H1 (cell line): ENCODE results near the gene RIPOR1. TPM values are rescaled to one million over a fixed set of nuclear protein-coding genes. Genes with fewer than 3 reads are reported as not detected.

Experiments used
- CTCF ChIA-PET: fragments of 300-600 bp; sonication (Branson Sonifier 250); formaldehyde crosslinking; loops from one replicate; lab custom pipeline; 2021; ENCODE audit not compliant: partially characterized antibody; lab: Charles Lee
- POLR2A ChIA-PET: fragments of 300-600 bp; sonication (Branson Sonifier 250); formaldehyde crosslinking; loops from one replicate; lab custom pipeline; 2021; ENCODE audit warnings: inconsistent platforms; ENCODE audit not compliant: partially characterized antibody; lab: Charles Lee
- DNase-seq, 2 experiments: peaks; one replicate each; pipeline versions ENCODE4 v3.0.0 to v3.0.0-alpha.2; 2010 to 2022; ENCODE audit warnings: low spot score in 2 of 2, low read depth in 1 of 2, mixed read lengths in 1 of 2
- FAIRE-seq: peaks from 2 replicates; lab custom pipeline; 2011; peaks lifted over from hg19 to GRCh38; lab: Jason Lieb, UNC
- H2AFZ ChIP-seq: 2 replicates; pipeline ENCODE4 v1.8.1; 2012; ENCODE audit warnings: low read length, inconsistent platforms
- H2AK5ac ChIP-seq: 2 replicates; pipeline ENCODE4 v1.6.1; 2013; ENCODE audit warnings: low read depth, low read length
- H2BK120ac ChIP-seq: replicated peaks from 2 replicates; pipeline ENCODE3; 2013; ENCODE audit warnings: low read depth, low read length, inconsistent platforms
- H2BK12ac ChIP-seq: 2 replicates; pipeline ENCODE4 v1.6.1; 2013; ENCODE audit warnings: low read depth, low read length
- H2BK15ac ChIP-seq: 2 replicates; pipeline ENCODE4 v1.6.1; 2013; ENCODE audit warnings: low read length
- H2BK20ac ChIP-seq: 2 replicates; pipeline ENCODE4 v1.6.1; 2013; ENCODE audit warnings: low read length
- H2BK5ac ChIP-seq: 2 replicates; pipeline ENCODE4 v1.6.1; 2013; ENCODE audit warnings: low read depth, low read length
- H3K14ac ChIP-seq: 2 replicates; pipeline ENCODE4 v1.6.1; 2013; ENCODE audit warnings: inconsistent platforms; ENCODE audit not compliant: insufficient read length
- H3K18ac ChIP-seq: 2 replicates; pipeline ENCODE4 v1.6.1; 2013; ENCODE audit warnings: low read length; ENCODE audit errors: extremely low read depth
- H3K23ac ChIP-seq: 2 replicates; pipeline ENCODE4 v1.6.1; 2013; ENCODE audit warnings: inconsistent platforms; ENCODE audit not compliant: insufficient read length
- H3K23me2 ChIP-seq: 2 replicates; pipeline ENCODE4 v1.6.1; 2013; ENCODE audit warnings: low read depth, low read length
- H3K27ac ChIP-seq: 2 replicates; pipeline ENCODE4 v1.6.1; 2011; ENCODE audit warnings: low read depth, low read length, inconsistent platforms
- H3K27me3 ChIP-seq, 4 experiments: replicated peaks in 1 of 4; 1 replicate in 1 of 4; 2 replicates in 3 of 4; pipeline versions ENCODE4 v1.6.1 to v1.8.1; 2011 to 2013; ENCODE audit warnings: low read length in 3 of 4, mild to moderate bottlenecking in 3 of 4, inconsistent platforms in 2 of 4, mixed read lengths in 2 of 4, moderate library complexity in 1 of 4; ENCODE audit not compliant: control insufficient read depth in 3 of 4, insufficient read depth in 3 of 4; ENCODE audit errors: extremely low read depth in 1 of 4
- H3K36me3 ChIP-seq, 4 experiments: 2 replicates each; pipeline versions ENCODE4 v1.6.1 to v1.8.1; 2011 to 2013; ENCODE audit warnings: mild to moderate bottlenecking in 4 of 4, low read length in 3 of 4, moderate library complexity in 2 of 4, control low read depth in 1 of 4, inconsistent platforms in 1 of 4; ENCODE audit not compliant: insufficient read depth in 4 of 4, control insufficient read depth in 2 of 4
- H3K4ac ChIP-seq: replicated peaks from 2 replicates; pipeline ENCODE3; 2013; ENCODE audit warnings: low read length, low read depth, mixed read lengths, inconsistent platforms; ENCODE audit not compliant: insufficient read length
- H3K4me1 ChIP-seq, 4 experiments: replicated peaks in 1 of 4; 1 replicate in 1 of 4; 2 replicates in 3 of 4; pipeline versions ENCODE4 v1.6.1 to v1.8.1; 2011 to 2013; ENCODE audit warnings: low read length in 3 of 4, inconsistent platforms in 2 of 4, mixed read lengths in 1 of 4; ENCODE audit not compliant: insufficient read depth in 4 of 4, control insufficient read depth in 3 of 4
- H3K4me2 ChIP-seq, 2 experiments: 2 replicates each; pipeline versions ENCODE4 v1.6.1 to v1.8.1; 2011 to 2013; ENCODE audit warnings: low read depth in 2 of 2, low read length in 2 of 2, control low read depth in 1 of 2, inconsistent platforms in 1 of 2, mild to moderate bottlenecking in 1 of 2; ENCODE audit not compliant: insufficient read depth in 1 of 2
- H3K4me3 ChIP-seq, 4 experiments: fragments of 200-600, 300-600 bp in 1 of 4; sonication (generic), shearing (Covaris generic), sonication (Bioruptor Twin) in 1 of 4; 2 replicates each; pipeline versions ENCODE4 v1.5.1 to v1.8.1; 2011 to 2016; ENCODE audit warnings: low read length in 4 of 4, low read depth in 3 of 4, control low read depth in 2 of 4, inconsistent platforms in 2 of 4, mild to moderate bottlenecking in 2 of 4, mixed read lengths in 1 of 4, moderate library complexity in 1 of 4; ENCODE audit not compliant: insufficient read depth in 2 of 4; ENCODE audit errors: extremely low read depth in 1 of 4
- H3K56ac ChIP-seq: replicated peaks from 2 replicates; pipeline ENCODE3; 2013; ENCODE audit warnings: low read depth, mild to moderate bottlenecking, mixed read lengths, low read length, inconsistent platforms; ENCODE audit not compliant: insufficient read length
- H3K79me1 ChIP-seq: 2 replicates; pipeline ENCODE4 v1.6.1; 2013; ENCODE audit warnings: low read depth, low read length, control low read depth
- H3K79me2 ChIP-seq, 2 experiments: 2 replicates each; pipeline versions ENCODE4 v1.6.1 to v1.8.1; 2012 to 2013; ENCODE audit warnings: low read length in 2 of 2, mild to moderate bottlenecking in 2 of 2, inconsistent platforms in 1 of 2; ENCODE audit not compliant: insufficient read depth in 2 of 2, control insufficient read depth in 1 of 2
- H3K9ac ChIP-seq, 4 experiments: replicated peaks in 1 of 4; 1 replicate in 1 of 4; 2 replicates in 3 of 4; pipeline versions ENCODE4 v1.6.1 to v1.8.1; 2011 to 2013; ENCODE audit warnings: low read depth in 3 of 4, low read length in 3 of 4, control low read depth in 2 of 4, mild to moderate bottlenecking in 2 of 4, moderate library complexity in 2 of 4, inconsistent platforms in 1 of 4; ENCODE audit errors: extremely low read depth in 1 of 4
- H3K9me3 ChIP-seq, 2 experiments: 2 replicates each; pipeline versions ENCODE4 v1.6.1 to v1.8.1; 2012 to 2013; ENCODE audit warnings: mild to moderate bottlenecking in 2 of 2, moderate library complexity in 2 of 2, control low read depth in 1 of 2, inconsistent platforms in 1 of 2, low read depth in 1 of 2, low read length in 1 of 2, mixed read lengths in 1 of 2; ENCODE audit not compliant: insufficient read depth in 2 of 2
- H4K20me1 ChIP-seq, 2 experiments: replicated peaks in 1 of 2; 2 replicates each; pipeline versions ENCODE3 to v1.8.1; 2011 to 2013; ENCODE audit warnings: inconsistent platforms in 2 of 2, low read length in 2 of 2, mild to moderate bottlenecking in 1 of 2; ENCODE audit not compliant: insufficient read depth in 2 of 2, control insufficient read depth in 1 of 2
- H4K5ac ChIP-seq: 2 replicates; pipeline ENCODE4 v1.6.1; 2013; ENCODE audit warnings: low read length, low read depth, mixed read lengths, inconsistent platforms; ENCODE audit not compliant: insufficient read length
- H4K8ac ChIP-seq: 2 replicates; pipeline ENCODE4 v1.8.0; 2013; ENCODE audit warnings: mild to moderate bottlenecking, moderate library complexity, low read length, inconsistent platforms; ENCODE audit not compliant: insufficient read depth; ENCODE audit errors: extremely low read depth
- H4K91ac ChIP-seq: replicated peaks from 2 replicates; pipeline ENCODE3; 2013; ENCODE audit warnings: low read length, mixed read lengths, inconsistent platforms; ENCODE audit not compliant: insufficient read length
- BACH1 ChIP-seq: IDR thresholded peaks from 2 replicates; pipeline ENCODE4 v1.6.1; 2012; ENCODE audit warnings: low read length, improper control_type of control experiment
- CEBPB ChIP-seq: IDR thresholded peaks from 2 replicates; pipeline ENCODE4 v1.6.1; 2012; ENCODE audit warnings: low read depth, low read length
- EP300 ChIP-seq, 2 experiments: IDR thresholded peaks; 1 replicate in 1 of 2; 2 replicates in 1 of 2; pipeline ENCODE4 v1.6.1; 2011 to 2012; ENCODE audit warnings: low read depth in 2 of 2, low read length in 2 of 2, mild to moderate bottlenecking in 2 of 2, borderline replicate concordance in 1 of 2, inconsistent platforms in 1 of 2, moderate library complexity in 1 of 2
- GTF2F1 ChIP-seq: IDR thresholded peaks from 2 replicates; pipeline ENCODE4 v1.6.1; 2012; ENCODE audit warnings: low read depth, low read length, improper control_type of control experiment, borderline replicate concordance
- JUN ChIP-seq: IDR thresholded peaks from 2 replicates; pipeline ENCODE4 v1.6.1; 2011; ENCODE audit warnings: low read depth, mild to moderate bottlenecking, improper control_type of control experiment, low read length
- KDM1A ChIP-seq: fragments of 200-600, 300-600 bp; sonication (generic); IDR thresholded peaks from 2 replicates; pipeline ENCODE4 v1.7.1; 2016; ENCODE audit warnings: mild to moderate bottlenecking, low read length, borderline replicate concordance
- KDM4A ChIP-seq: IDR thresholded peaks from one replicate; pipeline ENCODE4 v1.7.1; 2012; ENCODE audit warnings: low read depth, mild to moderate bottlenecking, moderate library complexity, low read length, inconsistent platforms; ENCODE audit not compliant: severe bottlenecking
- NANOG ChIP-seq: IDR thresholded peaks from 2 replicates; pipeline ENCODE4 v1.6.1; 2011; ENCODE audit warnings: low read length, low read depth, mild to moderate bottlenecking, inconsistent platforms; ENCODE audit not compliant: insufficient read depth, poor library complexity, severe bottlenecking
- RAD21 ChIP-seq, 2 experiments: IDR thresholded peaks in 1 of 2; conservative IDR thresholded peaks in 1 of 2; 2 replicates each; pipeline ENCODE4 v1.6.1; 2011; ENCODE audit warnings: low read depth in 2 of 2, low read length in 2 of 2, improper control_type of control experiment in 1 of 2, inconsistent platforms in 1 of 2, mild to moderate bottlenecking in 1 of 2, moderate library complexity in 1 of 2
- RNF2 ChIP-seq: fragments of 200-900, 300-1000 bp; sonication (generic); IDR thresholded peaks from 2 replicates; pipeline ENCODE4 v1.7.1; 2016; ENCODE audit warnings: borderline replicate concordance, low read depth, mild to moderate bottlenecking, antibody characterized with exemption, low read length; ENCODE audit not compliant: poor library complexity, severe bottlenecking; ENCODE audit errors: missing control alignments
- SIRT6 ChIP-seq: IDR thresholded peaks from one replicate; pipeline ENCODE4 v1.7.1; 2012; ENCODE audit warnings: low read length, inconsistent platforms
- TEAD4 ChIP-seq: IDR thresholded peaks from 2 replicates; pipeline ENCODE4 v1.6.1; 2012; ENCODE audit warnings: low read depth, low read length, inconsistent platforms, mixed read lengths
- YY1 ChIP-seq: IDR thresholded peaks from 2 replicates; pipeline ENCODE4 v1.6.1; 2011; ENCODE audit warnings: low read depth, mild to moderate bottlenecking, low read length
- WGBS, 2 experiments: shearing (Covaris generic) in 1 of 2; methylation state at CpG; one replicate each; pipeline versions ENCODE4 v1.1.6 to v1.1.7; 2013 to 2015; ENCODE audit warnings: low lambda C conversion rate in 2 of 2, mixed read lengths in 2 of 2, inconsistent platforms in 1 of 2, low coverage in 1 of 2, missing lambda C conversion rate in 1 of 2; ENCODE audit not compliant: insufficient replicate concordance in 2 of 2, insufficient coverage in 1 of 2, insufficient read length in 1 of 2; ENCODE audit errors: extremely low coverage in 1 of 2, missing lambda C conversion rate in 1 of 2; 5-methylcytosine and 5-hydroxymethylcytosine counted together
- polyA plus RNA-seq, 7 experiments: library from polyadenylated mRNA; depleted of rRNA in 3 of 7; stranded (reverse) in 5 of 7; unstranded in 2 of 7; fragments of >200 nt in 5 of 7; fragments of 200-250 nt in 2 of 7; gene quantifications; 1 replicate in 5 of 7; 2 replicates in 1 of 7; 4 replicates in 1 of 7; pipeline versions ENCODE4 v1.2.1 to v1.2.3, GENCODE V29; 2011 to 2013; ENCODE audit warnings: missing spikeins in 2 of 7, mixed read lengths in 2 of 7
- total RNA-seq: library from RNA; stranded (reverse); fragmentation: NEBNext Ultra II Directional; extraction: Animal tissue kit (Norgen Biotek cat#: 25700); gene quantifications from 2 replicates; pipeline ENCODE4 v1.2.1, GENCODE V29; 2021

Gene RIPOR1
- total and polyA plus RNA-seq, 2 of the 8 experiments (the other 6 are each of a cell fraction or from before 2014, with no cell fraction given): 2.7 to 10.1 TPM

- no peak overlapping the region for H3K9ac ChIP-seq
- no peak overlapping the region for H2BK15ac ChIP-seq
- H3K27ac ChIP-seq: no peak overlapping the region
- H3K4ac ChIP-seq: no peak overlapping the region
- POLR2A ChIA-PET: interaction anchor here (1.1 to 1.8 kb wide), 3 partner anchors 8 to 17 kb away, joined by 4 to 8 read pairs (median 4); partner anchors contain the start of gene CTCF
- H3K9me3 ChIP-seq: no peaks in the 10 kb centered on the region
- no peak overlapping the region for H4K91ac ChIP-seq
- FAIRE-seq: no peak
- no peak overlapping the region for H2BK20ac ChIP-seq
- peaks cover 4 to 72% of the 10 kb centered on the region in 2 experiments; a peak in 3 of 4 replicates for H3K79me2 ChIP-seq
- no peak overlapping the region for H2BK12ac ChIP-seq
- H2AFZ ChIP-seq: no peak overlapping the region
- H3K18ac ChIP-seq: no peak overlapping the region
- H3K23me2 ChIP-seq: no peaks in the 10 kb centered on the region
- H3K14ac ChIP-seq: no peak overlapping the region
- no peaks in the 10 kb centered on the region for H3K4me1 ChIP-seq
- TF ChIP-seq CEBPB (no peak), RNF2 (no peak), TEAD4 (no peak), JUN (no peak), SIRT6 (no peak), BACH1 (no peak), KDM1A (no peak), YY1 (no peak), GTF2F1 (no peak), RAD21 (IDR thresholded peaks at IDR 0.05 in 1 of 2, conservative IDR thresholded peaks at IDR 0.05 in 1 of 2; ENCODE audit: low read depth in 2 of 2, low read length in 2 of 2) (no peak), EP300 (IDR thresholded peaks at IDR 0.05; ENCODE audit: borderline replicate concordance in 1 of 2, low read depth in 2 of 2, low read length in 2 of 2) (no peak), KDM4A (no peak), NANOG (no peak)
- TF ChIP-seq, all 59 proteins: peak for 0
- Histone ChIP-seq H4K5ac (no peak overlapping the region), H2AK5ac (no peak overlapping the region), H3K79me1 (peaks cover 6% of the 10 kb centered on the region), H2BK120ac (no peak overlapping the region), H3K27me3 (no peaks in the 10 kb centered on the region), H3K4me3 (no peak overlapping the region), H3K56ac (no peak overlapping the region), H2BK5ac (no peak overlapping the region), H3K36me3 (peaks cover 6 to 36% (median 17%) of the 10 kb centered on the region in 4 experiments; a peak in 5 of 8 replicates), H4K20me1 (no peaks in the 10 kb centered on the region), H4K8ac (no peak overlapping the region), H3K4me2 (no peak overlapping the region), H3K23ac (no peak overlapping the region)
- no peak for DNase-seq
- CTCF ChIA-PET: interaction anchor here (1.3 to 2.2 kb wide), 4 partner anchors 21 to 91 kb away, joined by 3 to 8 read pairs (median 3); no protein-coding TSS in a partner anchor
- 95% methylated on average over 2 of the region's 2 CpGs; no CpG with 5 or more reads in 1 of the 2 experiments for WGBS, 2 experiments
These were observed 42.8 kb downstream of the RIPOR1 start for GRCh38 chr16:67571464-67571863.
